Endothelial cell of umbilical vein (primary cell): Measurements from ENCODE around the gene GALNT9. TPM values are rescaled to one million over a fixed set of nuclear protein-coding genes. Genes with fewer than 3 reads are reported as not detected.

Source experiments
- BruUV-seq: library from RNA; stranded (reverse); fragments of 400-500 nt; replicated peaks from 2 replicates; lab custom pipeline; 2021; lab: Mats Ljungman, UMichigan
- CTCF ChIA-PET: fragments of 300-600, 350-600 bp; sonication (Branson Sonifier 250); formaldehyde crosslinking; loops from one replicate; lab custom pipeline; 2021; ENCODE audit warnings: antibody characterized with exemption, inconsistent platforms; lab: Charles Lee
- POLR2A ChIA-PET: fragments of 300-600, 350-600 bp; sonication (Branson Sonifier 250); formaldehyde crosslinking; loops from one replicate; lab custom pipeline; 2021; ENCODE audit warnings: antibody characterized with exemption, inconsistent platforms; lab: Charles Lee
- DNase-seq: peaks from one replicate; pipeline ENCODE4 v3.0.0-alpha.2; 2011; ENCODE audit warnings: low read depth, low spot score
- FAIRE-seq: peaks from 2 replicates; lab custom pipeline; 2011; peaks lifted over from hg19 to GRCh38; lab: Jason Lieb, UNC
- H2AFZ ChIP-seq: 2 replicates; pipeline ENCODE4 v1.6.0; 2012; ENCODE audit warnings: low read depth, low read length, control low read depth, inconsistent platforms
- H3K27ac ChIP-seq: 2 replicates; pipeline ENCODE4 v1.5.1; 2011; ENCODE audit warnings: low read depth, mild to moderate bottlenecking, control low read depth, low read length, moderate library complexity; ENCODE audit not compliant: insufficient read depth
- H3K27me3 ChIP-seq, 2 experiments: 2 replicates each; pipeline versions ENCODE4 v1.6.0 to v1.6.1; 2011; ENCODE audit warnings: low read length in 2 of 2, mixed read lengths in 1 of 2; ENCODE audit not compliant: control insufficient read depth in 2 of 2, insufficient read depth in 2 of 2
- H3K36me3 ChIP-seq, 2 experiments: 2 replicates in 1 of 2; 3 replicates in 1 of 2; pipeline ENCODE4 v1.5.1; 2011; ENCODE audit warnings: low read length in 2 of 2, mild to moderate bottlenecking in 1 of 2, moderate library complexity in 1 of 2; ENCODE audit not compliant: control insufficient read depth in 2 of 2, insufficient read depth in 2 of 2; ENCODE audit errors: extremely low read depth in 1 of 2
- H3K4me1 ChIP-seq: 3 replicates; pipeline ENCODE4 v1.5.1; 2011; ENCODE audit warnings: mild to moderate bottlenecking, low read length; ENCODE audit not compliant: control insufficient read depth, insufficient read depth; ENCODE audit errors: extremely low read depth
- H3K4me2 ChIP-seq: 2 replicates; pipeline ENCODE4 v1.6.1; 2011; ENCODE audit warnings: low read length, control low read depth, mixed read lengths; ENCODE audit not compliant: insufficient read depth
- H3K4me3 ChIP-seq, 3 experiments: fragments of 200-600 bp in 1 of 3; sonication (generic), shearing (Covaris generic) in 1 of 3; replicated peaks in 1 of 3; 2 replicates each; pipeline ENCODE4 v1.5.1; 2011 to 2016; ENCODE audit warnings: control low read depth in 3 of 3, low read length in 3 of 3, mild to moderate bottlenecking in 2 of 3, inconsistent platforms in 1 of 3, low read depth in 1 of 3, moderate library complexity in 1 of 3; ENCODE audit not compliant: insufficient read depth in 1 of 3
- H3K79me2 ChIP-seq: 2 replicates; pipeline ENCODE4 v1.6.0; 2012; ENCODE audit warnings: low read length, inconsistent platforms; ENCODE audit not compliant: control insufficient read depth, insufficient read depth
- H3K9ac ChIP-seq: replicated peaks from 2 replicates; pipeline ENCODE3; 2011; ENCODE audit warnings: low read length, control low read depth; ENCODE audit not compliant: insufficient read depth; ENCODE audit errors: extremely low read depth
- H3K9me1 ChIP-seq: replicated peaks from 3 replicates; pipeline ENCODE4 v1.6.0; 2011; ENCODE audit warnings: mild to moderate bottlenecking, low read length; ENCODE audit not compliant: control insufficient read depth, insufficient read depth; ENCODE audit errors: extremely low read depth
- H3K9me3 ChIP-seq: replicated peaks from 2 replicates; pipeline ENCODE4 v1.5.1; 2012; ENCODE audit warnings: low read length, inconsistent platforms; ENCODE audit not compliant: control insufficient read depth, insufficient read depth
- H4K20me1 ChIP-seq: replicated peaks from 2 replicates; pipeline ENCODE3; 2011; ENCODE audit warnings: mild to moderate bottlenecking, low read length; ENCODE audit not compliant: control insufficient read depth, insufficient read depth; ENCODE audit errors: extremely low read depth
- FOS ChIP-seq: IDR thresholded peaks from 2 replicates; pipeline ENCODE4 v1.6.1; 2011; ENCODE audit warnings: mild to moderate bottlenecking, low read length, moderate library complexity, borderline replicate concordance; ENCODE audit not compliant: insufficient read depth
- GATA2 ChIP-seq: IDR thresholded peaks from 2 replicates; pipeline ENCODE4 v1.7.0; 2011; ENCODE audit warnings: low read depth, mild to moderate bottlenecking, moderate library complexity, mixed read lengths, low read length; ENCODE audit not compliant: insufficient read length, insufficient read depth
- POLR2A ChIP-seq: IDR thresholded peaks from 2 replicates; pipeline ENCODE4 v1.6.1; 2012; ENCODE audit warnings: low read depth, mild to moderate bottlenecking, control low read depth, low read length
- dilution Hi-C: fragments of 300-500 bp; cut with MboI; formaldehyde crosslinking; loops from one replicate; pipeline ENCODE4 v1.15.0; 2019; ENCODE audit warnings: low sequenced_read_pairs; ENCODE audit not compliant: extremely low pct_ligation_motif_present
- intact Hi-C: fragments of 100-400 bp; cut with micrococcal nuclease; formaldehyde crosslinking; loops from one replicate; pipeline ENCODE4 v1.10.0; 2022
- polyA plus RNA-seq, 4 experiments: library from polyadenylated mRNA; depleted of rRNA in 3 of 4; stranded (reverse) in 3 of 4; unstranded in 1 of 4; fragments of >200 nt; gene quantifications; 2 replicates each; pipeline versions ENCODE4 v1.2.1 to v1.2.3, GENCODE V29; 2011 to 2012; ENCODE audit warnings: missing spikeins in 1 of 4
- total RNA-seq: library from RNA; stranded (reverse); gene quantifications from 2 replicates; pipeline ENCODE4 v1.2.3, GENCODE V29; 2021
- TF ChIP-seq, protein P1 (sequence below), 2 donors: IDR thresholded peaks; 1 replicate in 1 of 2; 2 replicates in 1 of 2; pipeline ENCODE4 v1.5.1; 2011; ENCODE audit warnings: low read length in 2 of 2, mild to moderate bottlenecking in 2 of 2, moderate library complexity in 2 of 2, control low read depth in 1 of 2, inconsistent platforms in 1 of 2, low read depth in 1 of 2; ENCODE audit not compliant: insufficient read depth in 1 of 2; ENCODE audit errors: extremely low read depth in 1 of 2

GALNT9 gene
- total and polyA plus RNA-seq, 2 donors (not counting 3 experiments of a cell fraction or from before 2014, with no cell fraction given): 0.14 to 0.73 TPM

DNA sequence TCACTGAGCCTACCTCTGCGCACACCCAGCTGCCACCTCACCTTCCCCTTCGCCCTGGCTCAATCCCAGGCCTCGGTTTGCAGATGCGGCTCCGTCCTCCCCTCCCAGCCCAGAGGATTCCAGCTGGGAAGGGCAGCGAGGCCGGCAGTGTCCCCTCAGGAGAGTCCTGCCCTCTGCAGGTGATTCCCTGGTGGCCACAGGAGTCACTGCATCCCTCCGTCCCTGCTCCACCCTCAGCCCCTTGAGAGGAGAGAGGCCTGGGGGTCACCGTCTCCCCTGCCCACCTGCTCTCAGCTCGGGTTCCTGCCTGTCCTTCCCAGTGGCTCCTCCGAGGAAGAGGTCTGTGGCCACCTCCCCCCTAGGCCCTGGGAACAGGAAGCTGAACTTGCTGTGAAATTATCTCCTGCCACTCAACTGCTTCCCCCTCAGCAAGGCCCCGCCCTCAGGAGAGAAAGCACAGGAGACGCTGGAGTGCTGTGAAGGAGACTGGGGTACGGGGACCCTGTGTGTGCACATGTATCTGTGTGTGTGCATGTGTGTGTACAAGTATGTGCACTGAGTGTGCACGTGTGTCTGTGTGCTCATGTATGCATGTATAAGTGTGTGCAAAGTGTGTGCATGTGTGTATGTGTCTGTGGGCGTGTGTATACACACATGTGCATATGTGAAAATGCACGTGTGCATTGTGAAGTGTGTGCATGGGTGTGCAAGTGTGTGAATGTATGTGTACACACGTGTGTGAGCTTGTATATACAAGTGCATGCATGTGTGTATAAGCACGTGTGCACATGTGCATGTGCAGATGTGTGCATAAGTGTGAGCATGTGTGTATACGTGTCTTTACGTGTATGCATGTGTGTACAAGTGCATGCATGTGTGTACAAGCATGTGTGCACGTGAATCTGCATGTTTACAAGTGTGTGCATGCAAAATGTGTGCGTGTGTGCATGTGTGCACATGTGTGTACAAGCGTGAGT lies 13.2 kb upstream of the GALNT9 start:
- Histone ChIP-seq H4K20me1 (no peaks in the 10 kb centered on the region), H2AFZ (no peak overlapping the region), H3K4me1 (no peaks in the 10 kb centered on the region), H3K9me3 (no peaks in the 10 kb centered on the region), H3K79me2 (no peaks in the 10 kb centered on the region), H3K9me1 (no peaks in the 10 kb centered on the region), H3K27ac (no peak overlapping the region), H3K36me3 (no peaks in the 10 kb centered on the region), H3K4me2 (no peak overlapping the region), H3K4me3 (no peak overlapping the region), H3K27me3 (no peaks in the 10 kb centered on the region), H3K9ac (no peak overlapping the region)
- ChIA-PET CTCF (no interaction called here), POLR2A (no interaction called here)
- TF ChIP-seq, protein P1, sequence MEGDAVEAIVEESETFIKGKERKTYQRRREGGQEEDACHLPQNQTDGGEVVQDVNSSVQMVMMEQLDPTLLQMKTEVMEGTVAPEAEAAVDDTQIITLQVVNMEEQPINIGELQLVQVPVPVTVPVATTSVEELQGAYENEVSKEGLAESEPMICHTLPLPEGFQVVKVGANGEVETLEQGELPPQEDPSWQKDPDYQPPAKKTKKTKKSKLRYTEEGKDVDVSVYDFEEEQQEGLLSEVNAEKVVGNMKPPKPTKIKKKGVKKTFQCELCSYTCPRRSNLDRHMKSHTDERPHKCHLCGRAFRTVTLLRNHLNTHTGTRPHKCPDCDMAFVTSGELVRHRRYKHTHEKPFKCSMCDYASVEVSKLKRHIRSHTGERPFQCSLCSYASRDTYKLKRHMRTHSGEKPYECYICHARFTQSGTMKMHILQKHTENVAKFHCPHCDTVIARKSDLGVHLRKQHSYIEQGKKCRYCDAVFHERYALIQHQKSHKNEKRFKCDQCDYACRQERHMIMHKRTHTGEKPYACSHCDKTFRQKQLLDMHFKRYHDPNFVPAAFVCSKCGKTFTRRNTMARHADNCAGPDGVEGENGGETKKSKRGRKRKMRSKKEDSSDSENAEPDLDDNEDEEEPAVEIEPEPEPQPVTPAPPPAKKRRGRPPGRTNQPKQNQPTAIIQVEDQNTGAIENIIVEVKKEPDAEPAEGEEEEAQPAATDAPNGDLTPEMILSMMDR (IDR thresholded peaks at IDR 0.05; ENCODE audit: extremely low read depth in 1 of 2, insufficient read depth in 1 of 2, low read depth in 1 of 2, low read length in 2 of 2): peak in 1 of 2 donors; percentile 20
- no peak for TF ChIP-seq POLR2A
- no peak for TF ChIP-seq FOS
- no peak for TF ChIP-seq GATA2
- FAIRE-seq (no peak), DNase-seq (no peak)
- dilution Hi-C loops: no loop called here
- intact Hi-C loops: no loop called here
- BruUV-seq: no TSS peak
